ENCODE results near the gene ACSS1. TPM values are rescaled to one million over a fixed set of nuclear protein-coding genes. Genes with fewer than 3 reads are reported as not detected.

The ACSS1 gene
- total RNA-seq, 1 donor from 2014 or later: 19.5 TPM

DNA sequence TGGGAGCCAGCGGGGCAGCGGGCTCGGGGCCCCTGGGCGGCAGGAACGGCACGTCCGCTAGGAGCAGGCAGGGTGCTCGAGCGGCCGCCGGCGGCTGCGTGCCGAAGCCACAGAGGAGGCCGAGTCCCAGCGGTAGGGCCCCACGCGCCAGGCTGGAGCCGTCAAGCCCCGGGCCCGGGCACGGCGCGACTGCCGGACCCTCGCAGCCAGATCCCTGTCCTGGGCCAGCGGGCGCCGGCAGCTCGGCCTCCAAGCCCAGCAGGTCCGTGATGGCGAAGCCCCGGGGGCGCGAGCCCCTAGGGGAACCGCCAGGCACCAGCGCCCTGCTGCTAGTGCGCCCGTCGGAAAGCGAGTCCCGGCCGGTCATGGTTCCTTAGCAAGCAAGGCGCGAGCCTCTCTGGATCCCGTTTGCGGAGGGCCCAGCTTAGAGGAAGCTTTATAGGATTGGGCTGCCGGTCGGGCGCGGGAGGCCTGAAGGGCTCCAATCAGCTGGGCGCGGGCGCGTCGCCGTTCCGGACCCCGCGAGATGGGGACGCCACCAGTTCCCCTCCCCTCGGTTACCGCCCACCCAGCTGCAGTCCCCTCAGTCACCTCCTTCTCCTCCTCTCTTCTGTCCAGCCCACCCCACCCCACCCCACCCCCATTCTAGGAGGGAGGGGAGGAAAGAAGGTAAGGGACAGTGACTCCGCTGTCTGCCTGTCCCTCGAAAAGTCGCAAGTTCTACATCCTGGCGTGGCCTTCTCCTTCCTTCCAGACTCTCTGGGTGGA is 24.0 kb upstream of the ACSS1 start, which contains the start of gene VSX1:
TSS of gene VSX1 (minus strand) at position 412 of the 768 bp plus-strand sequence. CDS start at position 367, 45 bp downstream.
- intact Hi-C loops (cut with DNase I): no loop called here
- peak within 1 kb of the TSS in 1 of 2 donors; percentile 9 for H3K4me3 ChIP-seq
- peaks cover 6 to 17% of the 10 kb centered on the region in 2 donors for H3K4me1 ChIP-seq
- H3K27ac ChIP-seq: no peak within 1 kb of the TSS
- TF ChIP-seq, protein P1, sequence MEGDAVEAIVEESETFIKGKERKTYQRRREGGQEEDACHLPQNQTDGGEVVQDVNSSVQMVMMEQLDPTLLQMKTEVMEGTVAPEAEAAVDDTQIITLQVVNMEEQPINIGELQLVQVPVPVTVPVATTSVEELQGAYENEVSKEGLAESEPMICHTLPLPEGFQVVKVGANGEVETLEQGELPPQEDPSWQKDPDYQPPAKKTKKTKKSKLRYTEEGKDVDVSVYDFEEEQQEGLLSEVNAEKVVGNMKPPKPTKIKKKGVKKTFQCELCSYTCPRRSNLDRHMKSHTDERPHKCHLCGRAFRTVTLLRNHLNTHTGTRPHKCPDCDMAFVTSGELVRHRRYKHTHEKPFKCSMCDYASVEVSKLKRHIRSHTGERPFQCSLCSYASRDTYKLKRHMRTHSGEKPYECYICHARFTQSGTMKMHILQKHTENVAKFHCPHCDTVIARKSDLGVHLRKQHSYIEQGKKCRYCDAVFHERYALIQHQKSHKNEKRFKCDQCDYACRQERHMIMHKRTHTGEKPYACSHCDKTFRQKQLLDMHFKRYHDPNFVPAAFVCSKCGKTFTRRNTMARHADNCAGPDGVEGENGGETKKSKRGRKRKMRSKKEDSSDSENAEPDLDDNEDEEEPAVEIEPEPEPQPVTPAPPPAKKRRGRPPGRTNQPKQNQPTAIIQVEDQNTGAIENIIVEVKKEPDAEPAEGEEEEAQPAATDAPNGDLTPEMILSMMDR (IDR thresholded peaks at IDR 0.05): no peak
- DNase-seq (ENCODE audit: low spot score in 2 of 2): no peak
- H3K9me3 ChIP-seq: no peaks in the 10 kb centered on the region
- peaks cover 40% of the 10 kb centered on the region for H3K27me3 ChIP-seq
- no peaks in the 10 kb centered on the region for H3K36me3 ChIP-seq

DNA sequence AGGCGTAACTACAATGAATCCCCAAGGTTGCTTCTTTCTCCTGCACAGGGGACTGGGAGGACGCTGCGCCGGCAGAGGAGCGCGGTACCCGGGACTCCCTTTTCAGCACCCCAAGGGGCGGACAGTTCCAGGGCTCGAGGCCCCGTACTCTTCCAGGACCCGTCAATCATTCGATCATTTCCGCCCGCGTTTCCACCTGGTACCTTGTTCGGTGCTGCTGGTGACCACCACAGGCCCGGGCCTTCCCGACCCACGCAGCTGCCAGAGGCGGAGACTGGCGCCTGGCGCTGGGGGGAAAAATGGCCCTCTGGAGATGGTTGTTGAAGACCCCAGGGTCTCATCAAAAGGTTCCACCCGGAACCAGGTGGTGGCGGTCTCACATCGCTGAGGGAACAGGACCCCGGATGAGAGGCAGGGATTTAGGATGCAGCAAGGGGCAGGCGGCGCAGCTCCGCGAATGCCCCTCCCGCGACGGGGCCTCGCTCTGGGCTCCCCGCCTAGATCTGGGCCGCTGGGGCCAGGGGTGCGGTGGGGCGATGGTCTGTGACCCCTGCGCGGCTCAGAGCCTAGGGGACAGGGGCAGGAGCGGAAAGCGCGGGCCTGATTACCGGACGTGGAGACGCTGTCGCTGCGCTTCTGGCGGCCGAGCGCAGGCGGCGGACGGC is 23.3 kb upstream of the ACSS1 start:
- no peaks in the 10 kb centered on the region for H3K36me3 ChIP-seq
- no peak overlapping the region for H3K27ac ChIP-seq
- TF ChIP-seq, protein P1 (IDR thresholded peaks at IDR 0.05): no peak
- peak overlapping the region in 1 of 2 donors; percentile 9 for H3K4me3 ChIP-seq
- H3K9me3 ChIP-seq: no peaks in the 10 kb centered on the region
- H3K27me3 ChIP-seq: peaks cover 40% of the 10 kb centered on the region
- H3K4me1 ChIP-seq: peaks cover 6 to 17% of the 10 kb centered on the region in 2 donors
- intact Hi-C loops (cut with DNase I): no loop called here
- DNase-seq (ENCODE audit: low spot score in 2 of 2): no peak

DNA sequence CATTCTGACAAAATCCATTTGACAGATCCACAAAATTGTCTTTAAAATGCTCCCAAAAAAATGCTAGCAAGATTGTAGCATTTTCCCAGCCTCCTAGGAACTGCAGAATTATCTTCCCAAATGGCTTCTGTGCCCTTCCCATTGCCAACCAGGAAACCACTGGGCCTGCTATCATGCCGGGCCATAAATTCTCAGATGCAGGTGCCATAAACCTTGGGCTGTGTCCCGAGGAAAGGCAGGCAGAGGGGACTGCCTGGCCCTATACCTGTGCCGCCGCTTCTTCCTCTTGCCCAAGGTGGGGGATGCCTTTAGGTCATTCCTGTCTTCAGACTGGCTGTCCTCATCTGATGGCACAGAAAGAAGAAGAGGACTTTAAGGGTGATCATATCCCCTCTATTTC is 21.2 kb upstream of the ACSS1 start:
- Histone ChIP-seq H3K4me1 (peaks cover 6 to 14% of the 10 kb centered on the region in 2 donors), H3K27ac (no peak overlapping the region), H3K9me3 (no peaks in the 10 kb centered on the region), H3K36me3 (no peaks in the 10 kb centered on the region), H3K27me3 (peaks cover 26% of the 10 kb centered on the region), H3K4me3 (no peak overlapping the region)
- no peak for DNase-seq (ENCODE audit: low spot score in 2 of 2)
- intact Hi-C loops (cut with DNase I): no loop called here
- TF ChIP-seq, protein P1 (IDR thresholded peaks at IDR 0.05): no peak

DNA sequence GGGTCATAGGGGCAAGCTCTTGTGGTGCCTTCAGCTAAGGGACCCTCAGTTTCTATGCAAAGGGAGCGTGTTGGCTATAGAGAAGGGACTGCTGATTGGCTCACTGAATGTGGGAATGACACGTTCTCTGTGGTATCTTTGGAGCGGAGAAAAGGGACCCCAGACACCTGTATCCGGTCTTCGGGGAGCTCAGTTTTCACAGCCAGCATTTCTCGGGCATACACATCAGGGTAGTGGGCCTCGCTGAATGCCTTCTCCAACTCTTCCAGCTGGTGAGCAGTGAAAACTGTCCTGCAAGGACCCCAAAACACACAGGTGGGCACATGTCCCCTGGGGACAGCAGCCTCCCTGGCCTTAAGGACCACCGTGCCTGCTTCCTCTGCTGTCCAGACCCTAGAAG is 20.7 kb upstream of the ACSS1 start:
- intact Hi-C loops (cut with DNase I): no loop called here
- peaks cover 25% of the 10 kb centered on the region for H3K27me3 ChIP-seq
- H3K9me3 ChIP-seq: no peaks in the 10 kb centered on the region

DNA sequence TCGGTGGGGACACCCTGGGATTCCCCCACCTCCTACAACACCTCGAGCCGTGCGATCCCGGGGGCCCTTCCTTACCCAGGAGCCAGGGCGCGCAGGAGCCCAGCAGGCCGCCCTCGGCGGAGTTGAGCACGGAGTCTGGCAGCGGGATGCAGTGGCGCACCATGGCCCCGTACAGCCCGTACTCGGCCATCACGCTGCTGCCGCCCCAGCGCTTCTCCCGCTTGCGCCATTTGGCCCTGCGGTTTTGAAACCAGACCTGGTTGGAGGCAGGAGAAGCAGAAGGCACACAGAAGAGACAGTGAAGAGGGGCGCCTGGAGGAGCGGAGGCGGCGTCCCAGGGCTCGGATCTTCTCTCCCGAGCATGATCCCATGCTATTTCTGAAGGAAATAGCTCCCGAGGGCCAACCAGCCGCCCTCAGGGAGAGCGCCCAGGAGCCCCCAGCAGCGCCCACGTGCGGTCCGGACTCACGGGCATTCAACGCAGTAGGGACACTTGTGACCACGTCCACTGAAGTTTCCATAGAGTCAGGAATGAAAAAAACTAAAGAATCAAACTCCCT is 19.8 kb upstream of the ACSS1 start:
- H3K9me3 ChIP-seq: no peaks in the 10 kb centered on the region
- intact Hi-C loops (cut with DNase I): no loop called here
- DNase-seq (ENCODE audit: low spot score in 2 of 2): no peak
- no peak overlapping the region for H3K27ac ChIP-seq
- H3K4me3 ChIP-seq: peak overlapping the region; percentile 32 to 53
- TF ChIP-seq, protein P1 (IDR thresholded peaks at IDR 0.05): no peak
- H3K4me1 ChIP-seq: peaks cover 6% of the 10 kb centered on the region in 2 donors
- no peaks in the 10 kb centered on the region for H3K36me3 ChIP-seq
- peaks cover 19% of the 10 kb centered on the region for H3K27me3 ChIP-seq

More for the DNA sequence above, 20.7 kb upstream of the ACSS1 start:
- no peak for DNase-seq (ENCODE audit: low spot score in 2 of 2)
- H3K4me3 ChIP-seq: no peak overlapping the region
- H3K4me1 ChIP-seq: peaks cover 6 to 11% of the 10 kb centered on the region in 2 donors
- H3K36me3 ChIP-seq: no peaks in the 10 kb centered on the region
- TF ChIP-seq, protein P1 (IDR thresholded peaks at IDR 0.05): no peak
- H3K27ac ChIP-seq: no peak overlapping the region

Measured in ascending aorta (tissue), 2 donors.